T-helper 2 cell treated with Interferon-gamma antibody and Interleukin-4, amounts not matched to agents 100 ng/mL and 5 ng/mL, for 36 hours (primary cell): ENCODE measurements around the gene RNF126. TPM values are rescaled to one million over a fixed set of nuclear protein-coding genes. Genes with fewer than 3 reads are reported as not detected.
"Not testable (repeated sequence)": the region's sequence is repeated elsewhere in the genome, so short reads cannot be mapped to it uniquely, and the experiment has no call there.

Experiments
- intact Hi-C: fragments of 100-400 bp; cut with micrococcal nuclease; formaldehyde crosslinking; loops from one replicate; pipeline ENCODE4 v1.15.1; 2023
- total RNA-seq: library from RNA; stranded (reverse); gene quantifications from 2 replicates; pipeline ENCODE4 v1.2.3, GENCODE V29; 2022

The RNF126 gene
- total RNA-seq, 1 donor from 2014 or later: 80.9 TPM

DNA sequence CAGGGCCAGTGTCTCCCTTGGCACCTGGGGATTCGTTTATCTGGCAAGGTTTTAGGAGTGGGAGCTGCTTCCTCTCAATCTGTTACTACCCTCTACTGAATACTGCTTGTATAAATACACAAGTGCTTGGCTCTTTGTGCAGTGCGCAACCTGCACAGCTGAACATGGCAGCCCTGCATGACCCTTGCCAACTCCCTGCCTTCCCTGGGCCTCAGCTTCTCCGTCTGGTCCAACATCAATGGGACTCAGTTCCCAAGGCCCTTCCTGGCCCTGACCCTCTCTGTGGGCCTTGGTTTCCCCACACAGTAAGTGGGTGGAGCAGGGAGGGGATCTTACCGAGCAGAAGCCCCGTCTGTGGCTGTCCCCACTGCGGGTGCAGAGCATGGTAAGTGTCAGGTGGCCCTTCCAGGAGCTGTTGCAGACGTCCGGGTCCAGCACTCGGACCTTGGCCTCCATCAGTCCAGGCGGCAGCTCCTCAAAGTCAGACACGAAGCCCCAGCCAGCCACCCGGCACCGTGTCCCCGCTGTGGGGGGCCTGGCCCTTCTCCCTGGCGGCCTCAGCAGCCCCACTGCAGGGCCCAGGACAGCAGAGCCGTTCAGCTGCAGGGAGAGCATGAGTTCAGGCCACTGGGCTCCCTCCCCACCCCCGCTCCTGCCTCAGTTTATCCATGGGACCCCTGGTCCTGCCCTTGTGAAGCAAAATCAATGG, 23.7 kb upstream of the RNF126 start:
- intact Hi-C loops: no loop called here

DNA sequence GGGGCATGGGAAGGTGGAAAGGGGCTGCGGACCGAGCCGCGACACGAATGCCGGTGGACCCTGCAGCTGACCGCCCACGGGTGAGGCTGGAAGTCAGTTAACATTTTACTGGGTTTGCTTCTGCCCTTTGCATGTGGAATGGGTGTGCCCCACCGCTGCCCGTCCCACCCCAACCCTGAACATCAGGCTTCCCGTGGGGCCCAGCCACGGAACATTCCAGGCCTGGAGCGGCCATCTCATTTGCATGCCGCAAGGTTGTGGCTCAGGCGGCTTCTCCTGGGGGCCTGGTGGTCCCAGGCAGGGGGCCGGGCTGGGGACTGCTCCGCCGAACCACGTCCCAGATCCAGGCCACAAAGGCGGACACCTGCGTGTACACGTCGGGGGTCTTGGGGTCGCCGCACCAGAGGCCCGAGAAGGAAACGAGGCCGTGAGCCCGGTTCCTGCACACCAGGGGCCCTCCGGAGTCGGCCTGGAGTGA, 22.5 kb upstream of the RNF126 start:
- intact Hi-C loops: no loop called here

DNA sequence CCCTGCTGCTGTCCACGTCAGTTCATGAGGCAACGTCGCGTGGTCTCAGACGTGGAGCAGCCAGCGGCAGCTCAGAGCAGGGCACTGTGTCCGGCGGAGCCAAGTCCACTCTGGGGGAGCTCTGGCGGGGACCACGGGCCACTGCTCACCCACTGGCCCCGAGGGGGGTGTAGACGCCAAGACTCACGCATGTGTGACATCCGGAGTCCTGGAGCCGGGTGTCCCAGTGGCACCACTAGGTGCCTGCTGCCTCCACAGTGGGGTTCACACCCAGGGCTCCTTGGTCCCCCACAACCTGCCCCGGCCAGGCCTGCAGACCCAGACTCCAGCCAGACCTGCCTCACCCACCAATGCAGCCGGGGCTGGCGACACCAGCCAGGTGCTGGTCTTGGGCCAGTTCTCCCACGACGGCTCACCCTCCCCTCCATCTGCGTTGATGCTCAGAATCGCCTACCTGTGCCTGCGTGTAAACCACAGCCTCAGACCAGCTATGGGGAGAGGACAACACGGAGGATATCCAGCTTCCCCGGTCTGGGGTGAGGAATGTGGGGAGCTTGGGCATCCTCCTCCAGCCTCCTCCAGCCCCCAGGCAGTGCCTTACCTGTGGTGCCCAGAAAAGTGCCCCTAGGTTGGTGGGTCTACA, 19.8 kb upstream of the RNF126 start:
- intact Hi-C loops: no loop called here

DNA sequence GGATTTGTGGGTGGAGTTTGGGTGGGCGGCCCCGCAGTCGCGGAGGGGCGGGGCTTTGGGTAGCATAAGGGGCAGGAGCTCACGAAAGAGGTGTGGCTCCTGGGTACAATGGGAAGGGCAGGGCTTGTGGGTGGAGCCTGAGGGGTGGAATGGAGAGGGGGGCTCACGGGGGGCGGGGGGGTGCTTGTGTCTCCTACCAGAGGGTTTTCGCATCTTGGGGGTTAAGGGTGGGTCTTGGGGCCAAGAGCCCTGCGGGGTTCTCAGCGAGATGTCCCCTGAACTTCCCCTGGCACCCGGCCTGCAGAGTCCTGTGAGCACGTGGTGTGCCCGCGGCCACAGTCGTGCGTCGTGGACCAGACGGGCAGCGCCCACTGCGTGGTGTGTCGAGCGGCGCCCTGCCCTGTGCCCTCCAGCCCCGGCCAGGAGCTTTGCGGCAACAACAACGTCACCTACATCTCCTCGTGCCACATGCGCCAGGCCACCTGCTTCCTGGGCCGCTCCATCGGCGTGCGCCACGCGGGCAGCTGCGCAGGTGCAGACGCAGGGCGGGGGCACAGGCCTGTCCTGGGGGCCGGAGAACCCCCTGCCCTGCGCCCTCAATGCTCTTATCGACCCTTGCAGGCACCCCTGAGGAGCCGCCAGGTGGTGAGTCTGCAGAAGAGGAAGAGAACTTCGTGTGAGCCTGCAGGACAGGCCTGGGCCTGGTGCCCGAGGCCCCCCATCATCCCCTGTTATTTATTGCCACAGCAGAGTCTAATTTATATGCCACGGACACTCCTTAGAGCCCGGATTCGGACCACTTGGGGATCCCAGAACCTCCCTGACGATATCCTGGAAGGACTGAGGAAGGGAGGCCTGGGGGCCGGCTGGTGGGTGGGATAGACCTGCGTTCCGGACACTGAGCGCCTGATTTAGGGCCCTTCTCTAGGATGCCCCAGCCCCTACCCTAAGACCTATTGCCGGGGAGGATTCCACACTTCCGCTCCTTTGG, 18.3 kb upstream of the RNF126 start:
- intact Hi-C loops: loop anchor here (2.0 kb wide), 2 partner anchors 21 to 181 kb away; no protein-coding TSS in a partner anchor

DNA sequence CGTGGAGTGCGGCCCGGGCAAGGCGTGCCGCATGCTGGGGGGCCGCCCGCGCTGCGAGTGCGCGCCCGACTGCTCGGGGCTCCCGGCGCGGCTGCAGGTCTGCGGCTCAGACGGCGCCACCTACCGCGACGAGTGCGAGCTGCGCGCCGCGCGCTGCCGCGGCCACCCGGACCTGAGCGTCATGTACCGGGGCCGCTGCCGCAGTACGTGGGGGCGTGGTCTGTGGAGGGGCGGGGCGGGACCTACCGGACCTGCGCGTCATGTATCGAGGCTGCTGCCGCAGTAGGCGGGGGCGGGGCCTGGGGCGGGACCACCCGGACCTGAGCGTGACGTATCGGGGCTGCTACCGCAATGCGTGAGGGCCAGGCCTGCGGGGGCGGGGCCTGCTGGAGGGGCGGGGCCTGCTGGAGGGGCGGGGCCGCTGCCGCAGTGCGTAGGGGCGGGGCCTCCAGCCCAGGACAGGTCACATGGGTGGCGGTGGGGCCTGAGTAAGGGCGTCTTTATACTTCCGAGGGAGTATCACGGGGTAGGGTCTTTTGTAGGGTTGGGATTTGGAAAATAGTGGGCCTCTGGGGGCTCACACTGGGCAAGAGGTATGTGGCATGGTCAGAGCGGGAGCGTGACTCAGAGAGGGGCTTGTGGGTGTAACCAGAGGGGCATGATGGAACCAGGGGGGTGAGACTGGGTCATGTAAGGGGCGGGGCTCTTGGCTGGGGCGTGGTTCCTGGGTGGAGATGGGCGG, 17.4 kb upstream of the RNF126 start:
- intact Hi-C loops: loop anchor here (1.0 to 2.0 kb wide), 5 partner anchors 17 to 182 kb away; partner anchors contain the start of genes FGF22, PTBP1 and RNF126

DNA sequence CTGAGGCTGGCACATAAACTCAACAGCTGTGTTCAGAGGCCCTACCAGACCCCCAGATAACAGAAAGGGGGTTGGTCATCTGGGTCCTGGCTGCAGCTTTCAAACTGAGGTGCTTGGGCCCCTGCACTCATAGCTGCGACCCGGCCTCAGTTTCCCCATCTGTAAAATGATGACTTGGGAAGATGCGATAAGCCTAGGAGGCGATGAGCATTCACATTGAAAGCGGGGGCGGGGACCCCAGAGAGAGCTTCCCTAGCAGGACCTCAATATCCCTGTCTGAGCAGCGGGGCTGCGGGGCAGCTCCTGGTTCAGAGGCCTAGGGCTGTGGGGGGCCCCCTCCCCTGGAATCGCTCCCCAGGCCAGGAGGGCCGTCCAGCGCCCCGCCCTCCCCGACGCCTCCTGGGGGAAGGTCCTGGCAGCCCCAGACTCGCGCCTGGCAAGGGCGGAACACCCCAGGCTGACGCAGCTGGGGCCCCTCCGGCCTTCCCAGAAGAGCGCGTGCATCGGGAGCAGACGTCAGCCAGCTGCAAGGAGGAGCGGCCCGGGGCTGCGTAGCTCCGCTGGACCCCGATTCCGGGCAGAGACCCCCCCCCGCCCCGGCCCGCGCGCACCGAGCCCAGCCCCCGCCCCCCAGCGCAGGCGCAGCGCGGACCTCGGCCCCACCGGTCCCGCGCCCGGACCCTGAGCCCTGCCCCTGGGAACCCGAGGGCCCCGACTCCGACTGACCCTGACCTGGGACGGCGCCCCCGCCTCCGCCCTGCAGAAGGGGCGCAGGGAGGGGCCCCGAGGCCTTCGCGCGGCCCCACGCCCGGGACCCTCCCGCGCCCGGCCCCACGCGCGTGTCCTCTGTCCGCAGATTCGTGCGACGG, 16.6 kb upstream of the RNF126 start:
- intact Hi-C loops: loop anchor here (1.0 to 2.0 kb wide), 5 partner anchors 16 to 183 kb away; partner anchors contain the start of genes FGF22, PTBP1 and RNF126

DNA sequence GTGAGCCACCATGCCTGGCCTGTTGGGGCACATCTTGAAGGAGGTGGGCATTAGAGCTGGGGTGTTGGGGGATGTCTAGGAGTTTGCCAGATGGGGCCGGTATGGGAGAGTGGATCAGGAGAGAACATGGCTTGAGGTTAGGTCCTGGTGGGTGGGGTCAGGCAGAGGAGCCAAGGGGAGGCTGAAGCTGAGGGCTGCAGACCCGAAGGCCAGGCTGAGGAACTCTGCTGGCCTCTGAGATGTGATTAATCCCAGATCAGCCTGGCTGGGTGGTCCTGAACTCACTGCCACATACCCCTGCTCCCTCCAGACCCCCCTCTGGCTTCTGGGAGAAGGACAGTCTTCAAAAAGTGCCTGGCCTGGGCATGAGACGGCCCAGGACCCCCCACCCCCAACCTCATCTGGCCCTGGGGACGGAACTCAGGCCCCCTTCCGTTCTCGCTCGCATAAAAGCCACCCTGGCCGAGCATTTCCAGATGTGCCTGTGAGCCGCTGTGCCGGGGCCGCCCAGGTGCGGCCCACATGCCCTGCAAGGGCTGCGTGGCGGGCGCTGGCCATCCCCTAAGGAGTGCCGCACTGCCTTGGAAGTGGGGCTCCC, 15.9 kb upstream of the RNF126 start:
- intact Hi-C loops: no loop called here

DNA sequence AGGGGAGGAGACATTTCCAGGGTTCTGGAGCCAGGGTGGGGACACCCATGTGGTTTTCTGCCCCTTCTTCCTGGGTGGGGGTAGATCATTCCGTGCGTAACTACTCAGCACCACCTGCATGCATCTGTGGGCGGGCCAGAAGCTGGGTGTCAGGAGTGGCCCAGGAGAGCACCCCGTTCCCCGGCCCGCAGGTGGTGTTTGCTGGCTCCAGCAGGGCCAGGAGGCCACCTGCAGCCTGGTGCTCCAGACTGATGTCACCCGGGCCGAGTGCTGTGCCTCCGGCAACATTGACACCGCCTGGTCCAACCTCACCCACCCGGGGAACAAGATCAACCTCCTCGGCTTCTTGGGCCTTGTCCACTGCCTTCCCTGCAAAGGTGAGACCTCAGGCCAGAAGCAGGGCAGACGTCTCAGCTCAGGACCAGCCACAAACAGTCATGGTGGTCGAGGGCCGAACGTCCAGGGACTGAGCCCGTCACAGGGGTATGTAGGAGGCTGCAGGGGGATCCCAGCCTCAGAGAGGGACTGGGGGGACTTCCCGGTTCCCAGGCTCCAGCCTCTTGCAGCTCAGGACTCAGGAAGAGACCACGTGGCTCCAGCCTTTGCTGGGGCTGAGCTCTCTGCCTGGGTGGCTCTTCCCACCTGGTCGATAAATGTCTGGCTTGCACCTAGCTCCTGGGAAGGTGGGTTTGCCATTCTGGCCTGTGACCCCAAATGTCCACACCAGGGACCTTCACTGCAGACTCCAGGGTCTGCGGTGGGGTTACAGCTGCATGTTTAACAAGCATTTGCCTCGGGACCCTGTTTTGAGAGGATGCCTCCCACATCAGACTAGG, 14.8 kb upstream of the RNF126 start:
- intact Hi-C loops: no loop called here

DNA sequence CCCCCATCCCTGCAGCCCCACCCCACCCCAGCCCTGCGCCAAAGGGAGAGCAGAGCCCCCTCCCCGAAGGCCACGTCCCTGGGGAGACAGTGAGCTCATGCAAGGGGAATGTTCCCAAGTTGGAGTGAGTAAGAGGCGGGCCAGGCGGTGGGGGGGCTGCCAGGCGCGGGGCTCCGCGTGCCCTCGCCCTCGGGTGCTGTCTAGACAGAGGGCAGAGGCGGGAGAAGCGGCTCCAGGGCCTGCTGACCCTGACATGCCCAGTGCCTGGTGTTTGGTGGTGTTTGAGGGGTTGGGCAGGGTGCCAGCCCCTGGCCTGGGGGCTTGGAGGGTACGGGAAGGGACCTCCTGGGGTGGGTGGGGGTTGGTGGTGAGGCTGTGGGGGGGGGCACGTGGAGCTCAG, 14.2 kb upstream of the RNF126 start:
- intact Hi-C loops: no loop called here

DNA sequence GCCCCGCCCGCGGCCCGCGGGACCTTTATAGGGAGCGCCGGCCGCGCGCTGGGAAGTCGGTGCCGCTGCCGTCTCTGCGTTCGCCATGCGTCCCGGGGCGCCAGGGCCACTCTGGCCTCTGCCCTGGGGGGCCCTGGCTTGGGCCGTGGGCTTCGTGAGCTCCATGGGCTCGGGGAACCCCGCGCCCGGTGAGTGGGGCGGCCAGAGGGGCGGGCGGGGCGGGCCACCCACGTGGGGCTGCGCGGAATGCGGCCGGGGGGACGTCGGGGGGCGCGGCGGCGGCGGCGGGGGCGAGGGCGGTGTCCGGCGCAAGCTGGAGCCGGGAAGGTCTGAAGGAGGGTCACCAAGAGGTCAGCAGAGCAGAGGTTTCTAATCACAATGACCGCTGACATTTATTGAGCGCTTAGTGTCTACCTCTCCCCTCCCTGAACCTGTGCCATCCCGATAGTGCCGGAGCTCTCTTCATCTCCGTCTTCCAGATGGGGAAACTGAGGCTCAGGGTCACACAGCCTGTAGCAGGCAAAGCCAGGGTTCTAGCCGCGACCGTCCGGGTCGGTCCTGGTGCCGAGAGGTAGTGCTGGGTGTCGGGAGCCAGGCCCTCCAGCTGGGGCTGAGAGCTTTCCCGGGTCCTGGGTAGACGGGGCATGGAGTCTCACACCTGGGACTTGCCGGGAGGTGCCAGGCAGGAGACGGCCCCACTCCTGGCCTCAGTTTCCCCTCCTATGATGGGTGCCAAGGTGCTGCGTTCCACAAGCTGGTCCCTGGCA, 13.5 kb upstream of the RNF126 start, which contains the start of gene FSTL3:
Gene FSTL3 (plus strand): TSS at position 54 of the 767 bp plus-strand sequence. CDS start 32 bp downstream, at position 86.
- intact Hi-C loops: no loop called here

DNA sequence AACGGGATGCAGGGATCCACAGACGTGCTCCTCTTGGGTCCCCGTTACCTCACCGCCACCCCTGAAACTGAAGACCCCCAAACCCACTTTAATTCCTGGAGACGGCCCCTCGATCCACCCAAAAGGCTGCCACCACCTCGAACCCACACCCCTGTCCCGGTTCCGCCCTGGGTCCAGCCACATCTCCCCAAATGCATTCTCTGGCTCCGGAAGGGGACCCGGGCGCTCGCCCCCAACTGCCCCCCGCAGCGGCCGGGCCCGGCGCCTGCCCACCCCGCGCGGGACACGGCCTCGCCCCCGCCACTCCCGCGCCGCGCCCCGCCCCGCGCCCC, 13.0 kb upstream of the RNF126 start:
- intact Hi-C loops: no loop called here

DNA sequence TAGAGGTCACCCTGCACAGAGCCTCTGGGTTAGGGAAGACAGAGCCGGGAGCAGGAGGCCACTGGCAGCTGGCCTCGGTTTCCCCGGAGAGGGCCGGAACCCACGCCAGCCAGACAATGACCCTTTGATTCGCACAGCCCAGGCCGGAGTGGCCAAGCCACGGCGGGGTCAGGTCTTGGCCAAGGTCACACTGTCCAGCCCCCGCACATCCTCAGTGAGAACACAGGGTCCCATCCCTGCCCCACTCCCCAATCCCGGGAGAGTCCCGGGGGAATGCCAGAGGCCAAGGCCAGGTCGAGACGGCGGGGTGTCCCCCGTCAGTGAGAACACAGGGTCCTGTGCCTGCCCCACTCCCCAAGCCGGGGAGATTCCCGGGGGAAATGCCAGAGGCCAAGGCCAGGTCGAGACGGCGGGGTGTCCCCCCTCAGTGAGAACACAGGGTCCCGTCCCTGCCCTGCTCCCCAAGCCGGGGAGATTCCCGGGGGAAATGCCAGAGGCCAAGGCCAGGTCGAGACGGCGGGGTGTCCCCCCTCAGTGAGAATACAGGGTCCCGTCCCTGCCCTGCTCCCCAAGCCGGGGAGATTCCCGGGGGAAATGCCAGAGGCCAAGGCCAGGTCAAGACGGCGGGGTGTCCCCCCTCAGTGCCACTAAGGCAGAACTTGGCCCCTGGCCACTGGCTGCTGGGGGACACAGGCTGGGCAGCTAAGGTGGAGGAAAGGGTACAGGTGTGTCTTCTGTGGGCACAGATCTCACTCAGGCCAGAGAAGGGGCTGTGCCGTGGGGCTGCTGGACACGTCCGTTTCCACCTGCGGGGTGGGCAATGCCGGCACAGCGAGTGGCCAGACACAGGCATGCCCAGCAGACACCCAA, 11.5 kb upstream of the RNF126 start:
- intact Hi-C loops: no loop called here

DNA sequence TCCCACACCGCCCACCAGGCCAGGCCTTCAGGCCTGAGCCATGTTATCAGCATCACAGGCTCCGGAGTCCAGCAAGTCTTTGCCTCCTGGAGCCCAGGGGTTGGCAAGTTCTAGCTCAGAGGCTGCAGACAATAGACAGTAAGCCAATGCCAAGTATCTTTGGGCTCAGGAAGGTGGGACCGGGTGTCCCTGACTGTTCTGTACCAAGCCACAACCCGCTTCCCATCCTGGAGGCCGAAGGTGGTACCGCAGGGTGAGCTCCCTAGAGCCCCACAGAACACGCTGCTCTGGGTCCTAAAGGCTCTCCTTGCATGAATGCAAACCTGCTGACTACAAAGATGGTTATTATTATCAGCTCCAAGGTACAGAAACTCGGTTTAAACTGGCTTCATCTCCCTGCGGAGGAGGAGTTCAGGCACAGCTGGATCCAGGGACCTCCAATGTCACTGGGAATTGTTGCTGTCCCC, 7.6 kb upstream of the RNF126 start:
- intact Hi-C loops: no loop called here

DNA sequence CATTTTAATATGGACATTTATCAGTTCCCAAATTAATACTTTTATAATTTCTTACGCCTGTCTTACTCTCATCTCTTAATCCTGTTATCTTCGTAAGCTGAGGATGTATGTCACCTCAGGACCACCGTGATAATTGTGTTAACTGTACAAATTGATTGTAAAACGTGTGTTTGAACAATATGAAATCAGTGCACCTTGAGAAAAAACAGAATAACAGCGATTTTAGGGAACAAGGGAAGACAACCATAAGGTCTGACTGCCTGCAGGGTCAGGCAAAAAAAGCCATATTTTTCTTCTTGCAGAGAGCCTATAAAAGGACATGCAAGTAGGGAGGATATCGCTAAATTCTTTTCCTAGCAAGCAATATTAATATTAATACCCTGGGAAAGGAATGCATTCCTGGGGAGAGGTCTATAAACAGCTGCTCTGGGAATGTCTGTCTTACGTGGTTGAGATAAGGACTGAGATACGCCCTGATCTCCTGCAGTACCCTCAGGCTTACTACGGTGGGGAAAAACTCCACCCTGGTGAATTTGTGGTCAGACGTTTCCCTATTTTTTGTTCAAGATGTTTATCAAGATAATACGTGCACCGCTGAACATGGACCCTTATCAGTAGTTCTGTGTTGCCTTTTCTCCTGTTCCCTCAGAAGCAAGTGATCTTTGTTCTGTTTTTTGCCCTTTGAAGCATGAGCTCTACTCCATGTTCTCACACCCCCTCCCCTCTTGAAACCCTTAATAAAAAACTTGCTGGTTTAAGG, 5.8 kb upstream of the RNF126 start:
- intact Hi-C loops: not testable (repeated sequence)

DNA sequence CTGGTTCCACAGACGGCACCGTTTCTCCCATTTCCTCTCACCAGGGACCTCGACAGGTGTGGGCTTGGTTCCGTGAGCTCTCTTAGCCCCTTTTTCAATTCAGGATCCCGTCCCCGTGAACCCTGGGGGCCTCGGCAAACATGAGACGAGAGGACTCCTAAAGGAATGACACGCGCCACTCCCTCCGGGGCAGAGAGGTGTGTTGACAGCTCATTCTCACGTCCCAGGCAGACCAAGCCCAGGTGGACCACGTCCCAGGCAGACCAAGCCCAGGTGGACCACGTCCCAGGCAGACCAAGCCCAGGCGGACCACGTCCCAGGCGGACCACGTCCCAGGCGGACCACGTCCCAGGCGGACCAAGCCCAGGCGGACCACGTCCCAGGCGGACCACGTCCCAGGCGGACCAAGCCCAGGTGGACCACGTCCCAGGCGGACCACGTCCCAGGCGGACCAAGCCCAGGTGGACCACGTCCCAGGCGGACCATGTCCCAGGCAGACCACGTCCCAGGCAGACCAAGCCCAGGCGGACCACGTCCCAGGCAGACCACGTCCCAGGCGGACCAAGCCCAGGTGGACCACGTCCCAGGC, 4.1 kb upstream of the RNF126 start:
- intact Hi-C loops: not testable (repeated sequence)
